Breast epithelium (tissue), 4 donors: ENCODE measurements around the gene IRX4. TPM values are rescaled to one million over a fixed set of nuclear protein-coding genes. Genes with fewer than 3 reads are reported as not detected.

ENCODE experiments used
- DNase-seq, 2 donors: peaks; one replicate each; pipeline ENCODE4 v3.0.0-alpha.2; 2019; ENCODE audit warnings: low spot score in 2 of 2
- H3K27ac ChIP-seq, 2 donors: fragments of 200-600 bp; sonication (generic) in 1 of 2; one replicate each; pipeline ENCODE4 v1.5.1; 2016 to 2019; ENCODE audit warnings: mild to moderate bottlenecking in 1 of 2
- H3K27me3 ChIP-seq, 2 donors: fragments of 200-600 bp; sonication (generic) in 1 of 2; one replicate each; pipeline versions ENCODE4 v1.5.1 to v1.6.0; 2017 to 2019; ENCODE audit warnings: control low read depth in 1 of 2, mild to moderate bottlenecking in 1 of 2
- H3K36me3 ChIP-seq: fragments of 200-600 bp; one replicate; pipeline ENCODE4 v1.5.1; 2019
- H3K4me1 ChIP-seq, 2 donors: fragments of 200-600 bp; sonication (generic); one replicate each; pipeline ENCODE4 v1.5.1; 2016 to 2019; ENCODE audit warnings: control low read depth in 1 of 2
- H3K4me3 ChIP-seq, 3 donors: fragments of 200-600 bp; sonication (generic); 1 replicate in 2 of 3; 2 replicates in 1 of 3; pipeline ENCODE4 v1.5.1; 2016 to 2019; ENCODE audit warnings: mild to moderate bottlenecking in 3 of 3, moderate library complexity in 2 of 3
- H3K9me3 ChIP-seq, 2 donors: fragments of 200-600 bp; sonication (generic) in 1 of 2; one replicate each; pipeline ENCODE4 v1.5.1; 2016 to 2019; ENCODE audit warnings: control low read depth in 1 of 2
- POLR2A ChIP-seq: fragments of 450-650 bp; IDR thresholded peaks from one replicate; pipeline ENCODE4 v1.6.1; 2016; ENCODE audit warnings: antibody characterized with exemption, mild to moderate bottlenecking, moderate library complexity
- POLR2AphosphoS5 ChIP-seq, 3 donors: sonication (generic); formaldehyde crosslinking; IDR thresholded peaks; one replicate each; pipeline ENCODE4 v1.6.1; 2017; ENCODE audit warnings: antibody characterized with exemption in 3 of 3
- intact Hi-C: fragments of 100-400 bp; cut with DNase I; formaldehyde crosslinking; loops from one replicate; pipeline ENCODE4 v1.15.1; 2023; ENCODE audit warnings: low total_unique reads
- total RNA-seq, 3 donors: library from RNA; depleted of rRNA; stranded (reverse); fragments of >200 nt; gene quantifications; one replicate each; pipeline ENCODE4 v1.1.0, GENCODE V29; 2016
- TF ChIP-seq, protein P1 (sequence below), 3 donors: fragments of 450-650 bp; IDR thresholded peaks; one replicate each; pipeline ENCODE4 v1.5.1; 2016 to 2017; ENCODE audit warnings: antibody characterized with exemption in 3 of 3, mild to moderate bottlenecking in 3 of 3, moderate library complexity in 3 of 3

Gene IRX4
- total RNA-seq, 3 donors from 2014 or later: 0.64 to 9.5 (median 2.6) TPM

DNA sequence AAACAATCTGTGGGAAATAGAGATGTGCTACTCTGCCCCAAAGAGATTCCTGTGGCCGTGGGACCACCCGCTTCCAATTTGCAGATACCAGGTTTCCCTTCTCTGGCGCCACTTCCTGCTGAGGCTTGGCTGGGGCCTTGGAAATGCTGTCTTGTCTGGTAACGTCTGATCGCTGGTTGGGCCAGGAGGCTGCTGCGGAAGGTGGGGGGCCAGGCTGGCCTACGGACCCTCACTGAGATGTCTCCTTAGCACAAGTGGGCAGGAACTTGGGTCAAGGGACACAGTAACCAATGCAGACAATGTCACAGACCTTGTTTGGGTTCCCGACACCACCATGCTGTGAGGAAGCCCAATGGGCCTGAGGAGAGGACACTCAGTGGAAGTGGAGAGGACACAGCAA lies 31.7 kb upstream of the IRX4 start:
- TF ChIP-seq, protein P1, sequence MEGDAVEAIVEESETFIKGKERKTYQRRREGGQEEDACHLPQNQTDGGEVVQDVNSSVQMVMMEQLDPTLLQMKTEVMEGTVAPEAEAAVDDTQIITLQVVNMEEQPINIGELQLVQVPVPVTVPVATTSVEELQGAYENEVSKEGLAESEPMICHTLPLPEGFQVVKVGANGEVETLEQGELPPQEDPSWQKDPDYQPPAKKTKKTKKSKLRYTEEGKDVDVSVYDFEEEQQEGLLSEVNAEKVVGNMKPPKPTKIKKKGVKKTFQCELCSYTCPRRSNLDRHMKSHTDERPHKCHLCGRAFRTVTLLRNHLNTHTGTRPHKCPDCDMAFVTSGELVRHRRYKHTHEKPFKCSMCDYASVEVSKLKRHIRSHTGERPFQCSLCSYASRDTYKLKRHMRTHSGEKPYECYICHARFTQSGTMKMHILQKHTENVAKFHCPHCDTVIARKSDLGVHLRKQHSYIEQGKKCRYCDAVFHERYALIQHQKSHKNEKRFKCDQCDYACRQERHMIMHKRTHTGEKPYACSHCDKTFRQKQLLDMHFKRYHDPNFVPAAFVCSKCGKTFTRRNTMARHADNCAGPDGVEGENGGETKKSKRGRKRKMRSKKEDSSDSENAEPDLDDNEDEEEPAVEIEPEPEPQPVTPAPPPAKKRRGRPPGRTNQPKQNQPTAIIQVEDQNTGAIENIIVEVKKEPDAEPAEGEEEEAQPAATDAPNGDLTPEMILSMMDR (IDR thresholded peaks at IDR 0.05): no peak
- TF ChIP-seq POLR2AphosphoS5 (IDR thresholded peaks at IDR 0.05): no peak
- TF ChIP-seq POLR2A: no peak
- H3K27me3 ChIP-seq: no peaks in the 10 kb centered on the region
- H3K9me3 ChIP-seq: peaks cover 0 to 10% of the 10 kb centered on the region in 2 donors
- H3K4me1 ChIP-seq: no peaks in the 10 kb centered on the region
- no peaks in the 10 kb centered on the region for H3K36me3 ChIP-seq
- no peak overlapping the region for H3K27ac ChIP-seq
- peak in 1 of 2 donors; percentile 34 for DNase-seq
- intact Hi-C loops: no loop called here
- no peak overlapping the region for H3K4me3 ChIP-seq

- peak in 1 of 2 donors; percentile 34 for DNase-seq
- Histone ChIP-seq H3K4me1 (no peaks in the 10 kb centered on the region), H3K4me3 (no peak overlapping the region), H3K36me3 (no peaks in the 10 kb centered on the region), H3K27me3 (no peaks in the 10 kb centered on the region), H3K27ac (no peak overlapping the region), H3K9me3 (peaks cover 0 to 10% of the 10 kb centered on the region in 2 donors)
- TF ChIP-seq, protein P1 (IDR thresholded peaks at IDR 0.05): no peak
- TF ChIP-seq POLR2A (no peak), POLR2AphosphoS5 (IDR thresholded peaks at IDR 0.05) (no peak)
- intact Hi-C loops: no loop called here
Observed at GRCh38 chr5:1913578-1913977, 30.9 kb upstream of the IRX4 start.

DNA sequence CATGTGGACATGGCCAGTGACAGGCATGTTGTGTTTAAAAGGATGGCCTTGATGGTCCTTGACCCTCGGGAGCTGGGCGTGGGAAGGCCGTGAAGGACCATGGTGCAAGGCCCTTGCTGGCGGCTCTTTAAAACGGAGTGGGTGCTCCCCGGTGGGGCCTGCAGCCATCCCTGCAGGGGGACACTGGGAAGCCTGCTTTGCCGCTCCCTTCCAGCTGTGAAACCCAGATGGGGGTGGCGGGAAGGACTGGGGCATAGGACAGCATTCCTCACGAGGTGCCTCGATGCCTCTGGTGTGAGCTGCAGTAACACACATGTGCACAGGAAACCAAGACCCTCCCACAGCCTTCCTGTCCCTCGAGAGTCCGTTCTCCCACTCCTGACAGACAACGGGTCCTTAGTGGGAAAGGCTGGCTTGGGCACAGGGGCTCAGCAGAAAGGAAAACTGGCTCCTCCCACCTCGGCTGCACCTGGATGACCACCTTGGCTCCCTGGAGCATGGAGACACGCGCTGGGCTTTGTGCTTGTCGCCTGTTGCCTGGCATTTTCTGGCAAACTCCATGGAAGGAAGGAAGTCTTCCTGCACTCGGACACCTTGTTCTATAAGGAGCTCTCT lies 30.3 kb upstream of the IRX4 start:
- H3K36me3 ChIP-seq: no peaks in the 10 kb centered on the region
- H3K9me3 ChIP-seq: peaks cover 0 to 10% of the 10 kb centered on the region in 2 donors
- intact Hi-C loops: no loop called here
- H3K4me1 ChIP-seq: no peaks in the 10 kb centered on the region
- H3K27me3 ChIP-seq: no peaks in the 10 kb centered on the region
- no peak overlapping the region for H3K4me3 ChIP-seq
- TF ChIP-seq POLR2A (no peak), POLR2AphosphoS5 (IDR thresholded peaks at IDR 0.05) (no peak)
- TF ChIP-seq, protein P1 (IDR thresholded peaks at IDR 0.05): no peak
- peak in 1 of 2 donors; percentile 37 for DNase-seq
- H3K27ac ChIP-seq: no peak overlapping the region

GRCh38 chr5:1911773-1912235 lies 29.1 kb upstream of the IRX4 start:
- H3K4me1 ChIP-seq: no peaks in the 10 kb centered on the region
- H3K27ac ChIP-seq: no peak overlapping the region
- peak in 1 of 2 donors; percentile 45 for DNase-seq
- no peaks in the 10 kb centered on the region for H3K36me3 ChIP-seq
- TF ChIP-seq, protein P1 (IDR thresholded peaks at IDR 0.05): no peak
- no peak for TF ChIP-seq POLR2AphosphoS5 (IDR thresholded peaks at IDR 0.05)
- no peak for TF ChIP-seq POLR2A
- intact Hi-C loops: no loop called here
- peaks cover 0 to 10% of the 10 kb centered on the region in 2 donors for H3K9me3 ChIP-seq
- no peak overlapping the region for H3K4me3 ChIP-seq
- H3K27me3 ChIP-seq: no peaks in the 10 kb centered on the region

DNA sequence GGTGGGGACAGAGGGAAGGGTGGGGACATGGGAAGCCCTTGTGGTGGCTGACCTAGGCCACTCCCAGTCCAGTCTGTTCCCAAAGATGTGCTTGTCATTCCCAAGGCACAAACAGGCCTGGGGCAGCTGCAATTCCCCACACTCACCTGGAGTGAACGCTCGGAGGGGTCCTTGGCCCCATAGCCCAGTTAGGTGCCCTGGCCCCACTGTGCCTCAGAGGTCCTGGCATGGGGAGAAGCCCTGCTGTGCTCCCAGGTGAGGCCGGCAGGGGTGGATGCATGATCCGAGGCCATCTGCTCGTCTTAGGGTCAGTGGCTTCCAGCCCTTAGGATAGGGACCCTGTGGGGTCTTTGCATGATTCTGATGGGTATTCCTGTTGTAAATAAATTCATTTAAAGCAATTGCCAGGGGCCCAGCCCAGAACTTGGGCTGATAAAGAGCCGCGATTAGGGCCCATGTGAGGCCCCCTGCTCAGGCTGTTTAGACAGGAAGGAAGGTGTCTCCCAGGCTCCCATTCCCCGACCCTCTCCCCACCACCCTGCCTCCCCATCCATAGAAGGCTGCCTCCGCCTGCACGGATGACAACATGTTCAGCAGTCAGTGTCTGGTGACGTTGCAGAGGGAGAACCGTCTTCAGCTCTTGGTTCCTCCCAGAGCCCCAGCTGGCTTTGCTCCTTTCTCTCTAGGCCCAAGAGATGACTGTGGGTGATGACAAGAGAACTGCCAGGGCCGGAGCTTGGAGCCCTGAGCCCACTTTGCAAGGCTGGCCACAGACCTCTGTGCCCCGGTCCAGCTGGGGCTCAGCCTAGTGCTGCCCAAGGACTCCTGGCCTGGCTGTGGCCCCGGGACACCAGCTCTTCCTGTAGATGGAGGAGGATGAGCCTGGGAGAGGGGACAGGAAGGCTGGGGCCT lies 28.4 kb upstream of the IRX4 start:
- Histone ChIP-seq H3K27me3 (no peaks in the 10 kb centered on the region), H3K27ac (no peak overlapping the region), H3K9me3 (peaks cover 0 to 10% of the 10 kb centered on the region in 2 donors), H3K4me1 (no peaks in the 10 kb centered on the region), H3K4me3 (no peak overlapping the region), H3K36me3 (no peaks in the 10 kb centered on the region)
- intact Hi-C loops: no loop called here
- peak in 1 of 2 donors; percentile 25 for DNase-seq
- TF ChIP-seq POLR2AphosphoS5 (IDR thresholded peaks at IDR 0.05): no peak
- TF ChIP-seq POLR2A: no peak
- TF ChIP-seq, protein P1 (IDR thresholded peaks at IDR 0.05): no peak
